HG03378 (cell line): ENCODE measurements around the gene FAM174C.
"Not testable (repeated sequence)": the region's sequence is repeated elsewhere in the genome, so short reads cannot be mapped to it uniquely, and the experiment has no call there.

Experiments
- ATAC-seq: cut with Tn5 transposase; IDR thresholded peaks from one replicate; pipeline ENCODE4 v1.9.1; 2021; ENCODE audit warnings: mild to moderate bottlenecking, moderate library complexity; ENCODE audit not compliant: unreplicated experiment

FAM174C gene

GRCh38 chr19:1316466-1316865 is 41.1 kb downstream of the FAM174C start:
- no peak for ATAC-seq

- ATAC-seq: no peak
These were observed 42.1 kb downstream of the FAM174C start for GRCh38 chr19:1317274-1318003.

GRCh38 chr19:1318678-1319471 is 43.5 kb downstream of the FAM174C start:
- no peak for ATAC-seq

- ATAC-seq: not testable (repeated sequence)
These were observed 44.9 kb downstream of the FAM174C start for GRCh38 chr19:1320282-1320650.

- no peak for ATAC-seq
These were observed 46.2 kb downstream of the FAM174C start for GRCh38 chr19:1321539-1321938.

GRCh38 chr19:1322198-1322981 is 47.1 kb downstream of the FAM174C start:
- ATAC-seq: no peak

GRCh38 chr19:1324249-1324805 is 49.0 kb downstream of the FAM174C start:
- ATAC-seq: no peak

GRCh38 chr19:1324806-1325567 is 49.7 kb downstream of the FAM174C start:
- ATAC-seq: no peak

- ATAC-seq: no peak
These were observed 50.4 kb downstream of the FAM174C start for GRCh38 chr19:1325568-1326294.

- ATAC-seq: no peak
These were observed 51.8 kb downstream of the FAM174C start for GRCh38 chr19:1327125-1327524.
